Heart right ventricle (tissue), 16 donors: Measurements from ENCODE around the gene EDAR. TPM values are rescaled to one million over a fixed set of nuclear protein-coding genes. Genes with fewer than 3 reads are reported as not detected.
A peak's percentile ranks its signal among the peaks of the same experiment; 100 is the strongest.

Source experiments
- ATAC-seq, 8 donors: fragments of 200-7000 bp; cut with Tn5 transposase; one replicate each; pipeline ENCODE4 v1.9.1; 2020; ENCODE audit warnings: mild to moderate bottlenecking in 8 of 8, moderate library complexity in 8 of 8, moderate number of reproducible peaks in 1 of 8
- DNase-seq, 2 donors: peaks; one replicate each; pipeline ENCODE4 v3.0.0-alpha.2; 2020
- H3K27ac ChIP-seq, 10 donors: fragments of 200-600 bp; sonication (generic) in 2 of 10; one replicate each; pipeline versions ENCODE4 v1.5.0 to v1.8.0; 2020 to 2022; ENCODE audit warnings: mild to moderate bottlenecking in 3 of 10
- H3K27me3 ChIP-seq, 7 donors: fragments of 200-600 bp; one replicate each; pipeline ENCODE4 v1.8.0; 2021 to 2022; ENCODE audit warnings: mild to moderate bottlenecking in 2 of 7
- H3K36me3 ChIP-seq, 9 donors: fragments of 200-600 bp; sonication (generic) in 1 of 9; one replicate each; pipeline versions ENCODE4 v1.5.0 to v1.8.0; 2020 to 2022; ENCODE audit warnings: mild to moderate bottlenecking in 2 of 9
- H3K4me1 ChIP-seq, 9 donors: fragments of 200-600 bp; sonication (generic) in 1 of 9; one replicate each; pipeline versions ENCODE4 v1.5.0 to v1.8.0; 2020 to 2022; ENCODE audit warnings: mild to moderate bottlenecking in 4 of 9
- H3K4me3 ChIP-seq, 10 donors: fragments of 200-600 bp; sonication (generic) in 2 of 10; one replicate each; pipeline versions ENCODE4 v1.5.0 to v1.8.0; 2020 to 2022; ENCODE audit warnings: mild to moderate bottlenecking in 7 of 10, moderate library complexity in 2 of 10
- H3K9me3 ChIP-seq, 11 donors: fragments of 200-600 bp in 10 of 11; sonication (generic) in 2 of 11; one replicate each; pipeline versions ENCODE4 v1.5.0 to v1.8.0; 2013 to 2022; ENCODE audit warnings: mild to moderate bottlenecking in 2 of 11, control low read depth in 1 of 11, moderate library complexity in 1 of 11
- CTCF ChIP-seq, 9 donors: fragments of 200-600 bp; sonication (generic) in 2 of 9; IDR thresholded peaks; one replicate each; pipeline versions ENCODE4 v1.5.0 to v1.8.0; 2021 to 2022; ENCODE audit warnings: antibody characterized with exemption in 9 of 9, mild to moderate bottlenecking in 5 of 9, moderate library complexity in 1 of 9
- WGBS, 2 donors: extraction: QIAGEN DNeasy Blood & Tissue Kit; methylation state at CpG; one replicate each; pipeline ENCODE4 v1.1.7; 2013; ENCODE audit warnings: inconsistent platforms in 1 of 2; 5-methylcytosine and 5-hydroxymethylcytosine counted together
- intact Hi-C, 10 donors: fragments of 100-400 bp; cut with DNase I; formaldehyde crosslinking; loops; one replicate each; pipeline versions ENCODE4 v1.11.1 to v1.14.2; 2022
- polyA plus RNA-seq, 2 donors: library from polyadenylated mRNA; stranded (reverse); fragments of 200-250 nt; gene quantifications; one replicate each; pipeline ENCODE4 v1.2.3, GENCODE V29; 2013
- total RNA-seq, 10 donors: library from RNA; stranded (reverse); fragmentation: NEBNext Ultra II Directional in 3 of 10; extraction: Animal tissue kit (Norgen Biotek cat#: 25700) in 3 of 10; gene quantifications; one replicate each; pipeline versions ENCODE4 v1.2.1 to v1.2.4, GENCODE V29; 2021 to 2023
- donor health status: Arrhythmogenic right ventricular cardiomyopathy.
- donor health status: ischemic (EF 13 %, LVEDD 7.1; RV severe dilation, severe dysfunction).
- donor health status: healthy with polysubstance abuse.
- donor health status: DM: no; HTN: yes; CAD: no.
- donor health status: DM: no; HTN: no; CAD: no.
- donor health status: ischemic (EF 25% LVEDD 6.9; RV normal size, moderate dysfunction).
- donor health status: ischemic (EF 25% LVEDD 5.7; RV mildly dilated, moderate dysfunction).
- donor health status: healthy.
- donor health status: DM: yes; HTN: yes; CAD: no.
- donor health status: Ischemic cardiomyopathy.
- donor health status: ischemic (EF 35%, LVEDD 5.7; RV mildly dilated, moderate dysfunction).
- donor health status: nonischemic (EF 11% LVEDD 7.7; RV severe dilation, severe dysfunction).
- donor health status: DM: yes; HTN: yes; CAD: no.
- donor health status: PGD.
- donor health status: ischemic (EF 29% LVEDD 5.4; RV normal size, mild dysfunction).
- donor health status: nonischemic (EF 23%, LVEDD 6.1; RV moderate dilation, normal function).

EDAR gene
- total and polyA plus RNA-seq, 12 donors: 0.07 to 0.34 TPM; not detected in 10

GRCh38 chr2:109021895-109022300 lies 32.9 kb upstream of the EDAR start:
- Histone ChIP-seq H3K4me3 (no peak overlapping the region), H3K9me3 (no peaks in the 10 kb centered on the region), H3K27me3 (peaks cover 0 to 16% (median 0%) of the 10 kb centered on the region in 7 donors), H3K36me3 (no peaks in the 10 kb centered on the region), H3K4me1 (peaks cover 0 to 8% (median 0%) of the 10 kb centered on the region in 9 donors), H3K27ac (no peak overlapping the region)
- intact Hi-C loops: no loop called here
- TF ChIP-seq CTCF (IDR thresholded peaks at IDR 0.05): no peak
- ATAC-seq (peak in 1 of 8 donors; percentile 23), DNase-seq (no peak)
- 92 to 93% methylated on average over 13 of the region's 13 CpGs for WGBS, 2 donors

- H3K4me1 ChIP-seq: peaks cover 0 to 8% (median 0%) of the 10 kb centered on the region in 9 donors
- peaks cover 0 to 16% (median 0%) of the 10 kb centered on the region in 7 donors for H3K27me3 ChIP-seq
- no peaks in the 10 kb centered on the region for H3K9me3 ChIP-seq
- DNase-seq: no peak
- WGBS, 2 donors: 20 to 21% methylated on average over 7 of the region's 7 CpGs
- intact Hi-C loops: no loop called here
- TF ChIP-seq CTCF (IDR thresholded peaks at IDR 0.05): no peak
- no peaks in the 10 kb centered on the region for H3K36me3 ChIP-seq
- ATAC-seq: peak in 2 of 8 donors; percentile 34 to 59
- H3K4me3 ChIP-seq: no peak overlapping the region
- no peak overlapping the region for H3K27ac ChIP-seq
These were observed 31.2 kb upstream of the EDAR start for GRCh38 chr2:109020217-109020637.

DNA sequence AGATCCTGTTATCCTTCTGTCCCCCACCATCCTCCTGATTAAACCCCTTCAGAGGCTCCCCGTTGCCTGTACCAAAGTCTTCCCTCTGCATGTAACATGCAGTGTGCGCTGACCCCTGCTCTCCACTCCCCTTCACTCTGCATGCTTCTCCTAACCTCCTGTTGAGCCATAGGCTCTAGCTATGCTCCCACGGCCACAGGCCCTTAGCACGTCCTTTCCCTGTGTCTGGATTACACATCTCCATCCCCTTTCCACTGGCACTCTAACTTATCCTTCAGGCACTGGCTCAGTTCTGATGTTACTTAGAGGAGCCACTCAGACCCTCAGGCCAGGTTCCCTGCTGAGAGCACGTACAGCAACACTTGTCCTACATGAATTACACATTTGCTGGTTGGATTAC lies 29.4 kb upstream of the EDAR start:
- Histone ChIP-seq H3K9me3 (no peaks in the 10 kb centered on the region), H3K27ac (no peak overlapping the region), H3K36me3 (no peaks in the 10 kb centered on the region), H3K27me3 (peaks cover 0 to 13% (median 0%) of the 10 kb centered on the region in 7 donors), H3K4me3 (no peak overlapping the region), H3K4me1 (peaks cover 0 to 8% (median 0%) of the 10 kb centered on the region in 9 donors)
- no peak for TF ChIP-seq CTCF (IDR thresholded peaks at IDR 0.05)
- DNase-seq (no peak), ATAC-seq (no peak)
- intact Hi-C loops: no loop called here
- 92 to 94% methylated on average over 5 of the region's 5 CpGs for WGBS, 2 donors

DNA sequence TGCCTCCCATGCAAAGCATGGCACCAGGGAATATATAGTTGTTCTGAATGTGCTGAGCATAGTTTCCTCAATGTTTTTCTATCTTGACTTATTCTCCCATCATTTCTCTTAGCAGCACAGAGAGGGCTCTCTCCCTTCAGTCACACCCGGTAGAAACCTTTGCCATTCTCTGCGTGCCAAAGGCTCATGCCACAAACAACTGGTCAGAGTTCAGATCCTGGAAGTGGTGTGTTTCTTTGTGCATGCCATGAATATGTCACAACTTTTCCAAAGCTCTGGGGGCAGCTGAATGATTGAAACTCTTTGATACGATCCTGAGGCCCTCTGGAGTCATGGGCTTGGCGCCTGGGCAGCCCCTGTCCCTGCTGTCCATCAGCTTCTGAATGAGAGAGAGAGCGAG lies 28.0 kb upstream of the EDAR start:
- TF ChIP-seq CTCF (IDR thresholded peaks at IDR 0.05): no peak
- intact Hi-C loops: no loop called here
- Histone ChIP-seq H3K4me1 (peaks cover 0 to 8% (median 0%) of the 10 kb centered on the region in 9 donors), H3K27ac (no peak overlapping the region), H3K4me3 (no peak overlapping the region), H3K27me3 (peaks cover 0 to 13% (median 0%) of the 10 kb centered on the region in 7 donors), H3K36me3 (no peaks in the 10 kb centered on the region), H3K9me3 (no peaks in the 10 kb centered on the region)
- 79 to 81% methylated on average over 5 of the region's 5 CpGs for WGBS, 2 donors
- DNase-seq (no peak), ATAC-seq (no peak)
